Activated CD8-positive, alpha-beta T cell treated with anti-CD3 and anti-CD28 coated beads, Interleukin-2, amount 10 ng/mL, durations not matched to agents 7 days and 5 days (primary cell): ENCODE results near the gene KCNG1. TPM values are rescaled to one million over a fixed set of nuclear protein-coding genes. Genes with fewer than 3 reads are reported as not detected.

Source experiments
- ATAC-seq: fragments of 150-1000 bp; cut with Tn5 transposase; one replicate; pipeline ENCODE4 v1.10.0; 2021; ENCODE audit warnings: moderate library complexity
- CTCF ChIA-PET: fragments of 350-600 bp; sonication (Branson Sonifier 250); formaldehyde crosslinking; loops from one replicate; lab custom pipeline; 2021; ENCODE audit warnings: antibody characterized with exemption; lab: Charles Lee
- POLR2A ChIA-PET: fragments of 350-600 bp; sonication (Branson Sonifier 250); formaldehyde crosslinking; loops from one replicate; lab custom pipeline; 2021; ENCODE audit warnings: antibody characterized with exemption; lab: Charles Lee
- DNase-seq: peaks from one replicate; pipeline ENCODE4 v3.0.0-alpha.2; 2020
- H3K27ac Mint-ChIP-seq: one replicate; pipeline ENCODE4 v1.8.0; 2021; ENCODE audit warnings: mild to moderate bottlenecking, mixed read lengths
- H3K27me3 Mint-ChIP-seq: one replicate; pipeline ENCODE4 v1.8.0; 2021; ENCODE audit warnings: low read depth, mixed read lengths
- H3K36me3 Mint-ChIP-seq: one replicate; pipeline ENCODE4 v1.8.0; 2021; ENCODE audit warnings: low read depth, mixed read lengths
- H3K4me1 Mint-ChIP-seq: one replicate; pipeline ENCODE4 v1.8.0; 2021; ENCODE audit warnings: low read depth, mixed read lengths
- H3K4me3 Mint-ChIP-seq: one replicate; pipeline ENCODE4 v1.8.0; 2021; ENCODE audit warnings: mild to moderate bottlenecking, mixed read lengths
- H3K9me3 Mint-ChIP-seq: one replicate; pipeline ENCODE4 v1.8.0; 2022; ENCODE audit warnings: mixed read lengths; ENCODE audit not compliant: insufficient read depth
- total RNA-seq, 2 experiments: library from RNA; stranded (reverse); gene quantifications; one replicate each; pipeline ENCODE4 v1.2.3, GENCODE V29; 2021

Gene KCNG1
- total RNA-seq, 2 experiments from 2014 or later, result not detected

- ATAC-seq (no peak), DNase-seq (no peak)
- Mint-ChIP-seq H3K36me3 (peaks cover 41% of the 10 kb centered on the region), H3K27me3 (no peaks in the 10 kb centered on the region), H3K4me3 (peak overlapping the region; percentile 93), H3K4me1 (peaks cover 48% of the 10 kb centered on the region), H3K9me3 (no peaks in the 10 kb centered on the region), H3K27ac (peak overlapping the region; percentile 99)
- ChIA-PET POLR2A (interaction anchor here (0.7 to 3.0 kb wide), 18 partner anchors 9 to 585 kb away, joined by 3 to 101 read pairs (median 6); partner anchors contain the start of genes ADNP, BCAS4 and NFATC2), CTCF (interaction anchor here (0.6 to 3.0 kb wide), 10 partner anchors 24 to 886 kb away, joined by 4 to 49 read pairs (median 8); partner anchors contain the start of genes ADNP and BCAS4)
These were observed 65.6 kb downstream of the KCNG1 start for GRCh38 chr20:50957276-50957675.

- Mint-ChIP-seq H3K9me3 (no peaks in the 10 kb centered on the region), H3K27ac (no peak overlapping the region), H3K27me3 (no peaks in the 10 kb centered on the region), H3K4me1 (peaks cover 28% of the 10 kb centered on the region), H3K36me3 (peaks cover 52% of the 10 kb centered on the region), H3K4me3 (no peak overlapping the region)
- ChIA-PET POLR2A (no interaction called here), CTCF (no interaction called here)
- no peak for DNase-seq
- no peak for ATAC-seq
These were observed 69.1 kb downstream of the KCNG1 start for GRCh38 chr20:50953821-50954220.

Other genes with a start within 250 kb of the KCNG1 start
- gene BCAS4, start 228.0 kb downstream of the KCNG1 start, total RNA-seq, result 10 to 100 TPM; 29.3 to 32.6 TPM
- gene ADNP, start 91.7 kb downstream of the KCNG1 start, total RNA-seq, result 10 to 100 TPM; 62.5 to 67.6 TPM
- gene DPM1, start 64.6 kb downstream of the KCNG1 start, total RNA-seq, result 10 to 100 TPM; 50.6 to 53.0 TPM
- gene MOCS3, start 64.3 kb downstream of the KCNG1 start, total RNA-seq, result 1 to 10 TPM; 4.8 to 5.7 TPM